Measurements from ENCODE around the gene KRT23.
"Not testable (repeated sequence)": the region's sequence is repeated elsewhere in the genome, so short reads cannot be mapped to it uniquely, and the experiment has no call there.

The KRT23 gene

GRCh38 chr17:40936437-40936971 is 942 bp downstream of the KRT23 start:
- H3K9me3 Mint-ChIP-seq, result no peaks in the 10 kb centered on the region
- no peak overlapping the region for H3K4me3 Mint-ChIP-seq
- H3K27ac Mint-ChIP-seq, result no peak overlapping the region
- H3K27me3 Mint-ChIP-seq (ENCODE audit: low read depth), result peaks cover 14% of the 10 kb centered on the region
- no peaks in the 10 kb centered on the region for H3K36me3 Mint-ChIP-seq (ENCODE audit: low read depth)
- H3K4me1 Mint-ChIP-seq (ENCODE audit: low read depth), result no peaks in the 10 kb centered on the region

GRCh38 chr17:40935624-40936023 is 1.8 kb downstream of the KRT23 start:
- Mint-ChIP-seq H3K4me3 (no peak overlapping the region), H3K36me3 (ENCODE audit: low read depth) (no peaks in the 10 kb centered on the region), H3K4me1 (ENCODE audit: low read depth) (no peaks in the 10 kb centered on the region), H3K27me3 (ENCODE audit: low read depth) (peaks cover 14% of the 10 kb centered on the region), H3K9me3 (no peaks in the 10 kb centered on the region), H3K27ac (no peak overlapping the region)

GRCh38 chr17:40932608-40933007 is 4.8 kb downstream of the KRT23 start:
- no peaks in the 10 kb centered on the region for H3K9me3 Mint-ChIP-seq
- no peak overlapping the region for H3K27ac Mint-ChIP-seq
- no peaks in the 10 kb centered on the region for H3K36me3 Mint-ChIP-seq (ENCODE audit: low read depth)
- no peak overlapping the region for H3K4me3 Mint-ChIP-seq
- peaks cover 25% of the 10 kb centered on the region for H3K27me3 Mint-ChIP-seq (ENCODE audit: low read depth)
- no peaks in the 10 kb centered on the region for H3K4me1 Mint-ChIP-seq (ENCODE audit: low read depth)

GRCh38 chr17:40931311-40931710 is 6.1 kb downstream of the KRT23 start:
- H3K36me3 Mint-ChIP-seq (ENCODE audit: low read depth), result no peaks in the 10 kb centered on the region
- no peak overlapping the region for H3K27ac Mint-ChIP-seq
- H3K27me3 Mint-ChIP-seq (ENCODE audit: low read depth), result peaks cover 33% of the 10 kb centered on the region
- no peaks in the 10 kb centered on the region for H3K4me1 Mint-ChIP-seq (ENCODE audit: low read depth)
- no peaks in the 10 kb centered on the region for H3K9me3 Mint-ChIP-seq
- no peak overlapping the region for H3K4me3 Mint-ChIP-seq

- Mint-ChIP-seq H3K9me3 (no peaks in the 10 kb centered on the region), H3K4me1 (ENCODE audit: low read depth) (no peaks in the 10 kb centered on the region), H3K27me3 (ENCODE audit: low read depth) (peaks cover 30% of the 10 kb centered on the region), H3K27ac (no peak overlapping the region), H3K4me3 (no peak overlapping the region), H3K36me3 (ENCODE audit: low read depth) (no peaks in the 10 kb centered on the region)
These were observed 11.1 kb downstream of the KRT23 start for GRCh38 chr17:40926341-40926740.

GRCh38 chr17:40922239-40922638 is 15.2 kb downstream of the KRT23 start:
- Mint-ChIP-seq H3K27ac (no peak overlapping the region), H3K36me3 (ENCODE audit: low read depth) (no peaks in the 10 kb centered on the region), H3K27me3 (ENCODE audit: low read depth) (peaks cover 26% of the 10 kb centered on the region), H3K4me3 (no peak overlapping the region), H3K4me1 (ENCODE audit: low read depth) (peaks cover 1% of the 10 kb centered on the region), H3K9me3 (no peaks in the 10 kb centered on the region)

GRCh38 chr17:40921026-40921425 is 16.4 kb downstream of the KRT23 start:
- H3K4me3 Mint-ChIP-seq, result no peak overlapping the region
- H3K27me3 Mint-ChIP-seq (ENCODE audit: low read depth), result peaks cover 17% of the 10 kb centered on the region
- H3K9me3 Mint-ChIP-seq, result no peaks in the 10 kb centered on the region
- H3K4me1 Mint-ChIP-seq (ENCODE audit: low read depth), result peaks cover 1% of the 10 kb centered on the region
- H3K36me3 Mint-ChIP-seq (ENCODE audit: low read depth), result no peaks in the 10 kb centered on the region
- no peak overlapping the region for H3K27ac Mint-ChIP-seq

GRCh38 chr17:40917116-40917515 is 20.3 kb downstream of the KRT23 start:
- not testable (repeated sequence) for H3K4me3 Mint-ChIP-seq; H3K4me1 Mint-ChIP-seq (ENCODE audit: low read depth); H3K27ac Mint-ChIP-seq; H3K36me3 Mint-ChIP-seq (ENCODE audit: low read depth); H3K9me3 Mint-ChIP-seq
- H3K27me3 Mint-ChIP-seq (ENCODE audit: low read depth), result peaks cover 15% of the 10 kb centered on the region

GRCh38 chr17:40916366-40916765 is 21.1 kb downstream of the KRT23 start:
- Mint-ChIP-seq H3K9me3 (no peaks in the 10 kb centered on the region), H3K27ac (no peak overlapping the region), H3K36me3 (ENCODE audit: low read depth) (no peaks in the 10 kb centered on the region), H3K4me1 (ENCODE audit: low read depth) (peaks cover 3% of the 10 kb centered on the region), H3K4me3 (no peak overlapping the region), H3K27me3 (ENCODE audit: low read depth) (peaks cover 15% of the 10 kb centered on the region)

GRCh38 chr17:40915721-40916256 is 21.7 kb downstream of the KRT23 start:
- Mint-ChIP-seq H3K27ac (no peak overlapping the region), H3K36me3 (ENCODE audit: low read depth) (no peaks in the 10 kb centered on the region), H3K9me3 (no peaks in the 10 kb centered on the region), H3K4me3 (no peak overlapping the region), H3K27me3 (ENCODE audit: low read depth) (peaks cover 15% of the 10 kb centered on the region), H3K4me1 (ENCODE audit: low read depth) (peaks cover 2% of the 10 kb centered on the region)

GRCh38 chr17:40915199-40915661 is 22.2 kb downstream of the KRT23 start:
- H3K27me3 Mint-ChIP-seq (ENCODE audit: low read depth), result peaks cover 17% of the 10 kb centered on the region
- no peaks in the 10 kb centered on the region for H3K9me3 Mint-ChIP-seq
- no peaks in the 10 kb centered on the region for H3K36me3 Mint-ChIP-seq (ENCODE audit: low read depth)
- H3K4me1 Mint-ChIP-seq (ENCODE audit: low read depth), result peaks cover 2% of the 10 kb centered on the region
- no peak overlapping the region for H3K27ac Mint-ChIP-seq
- H3K4me3 Mint-ChIP-seq, result no peak overlapping the region

GRCh38 chr17:40914075-40914855 is 23.2 kb downstream of the KRT23 start:
- peaks cover 2% of the 10 kb centered on the region for H3K4me1 Mint-ChIP-seq (ENCODE audit: low read depth)
- no peak overlapping the region for H3K27ac Mint-ChIP-seq
- H3K36me3 Mint-ChIP-seq (ENCODE audit: low read depth), result no peaks in the 10 kb centered on the region
- H3K4me3 Mint-ChIP-seq, result no peak overlapping the region
- peaks cover 20% of the 10 kb centered on the region for H3K27me3 Mint-ChIP-seq (ENCODE audit: low read depth)
- H3K9me3 Mint-ChIP-seq, result no peaks in the 10 kb centered on the region

GRCh38 chr17:40912486-40913210 is 24.8 kb downstream of the KRT23 start:
- no peaks in the 10 kb centered on the region for H3K9me3 Mint-ChIP-seq
- H3K36me3 Mint-ChIP-seq (ENCODE audit: low read depth), result no peaks in the 10 kb centered on the region
- no peak overlapping the region for H3K4me3 Mint-ChIP-seq
- peaks cover 2% of the 10 kb centered on the region for H3K4me1 Mint-ChIP-seq (ENCODE audit: low read depth)
- H3K27me3 Mint-ChIP-seq (ENCODE audit: low read depth), result peaks cover 32% of the 10 kb centered on the region
- no peak overlapping the region for H3K27ac Mint-ChIP-seq

- Mint-ChIP-seq H3K36me3 (ENCODE audit: low read depth) (no peaks in the 10 kb centered on the region), H3K27ac (no peak overlapping the region), H3K27me3 (ENCODE audit: low read depth) (peaks cover 40% of the 10 kb centered on the region), H3K4me3 (no peak overlapping the region), H3K4me1 (ENCODE audit: low read depth) (peaks cover 2% of the 10 kb centered on the region), H3K9me3 (no peaks in the 10 kb centered on the region)
These were observed 27.0 kb downstream of the KRT23 start for GRCh38 chr17:40910441-40910841.

GRCh38 chr17:40909755-40910154 is 27.7 kb downstream of the KRT23 start:
- Mint-ChIP-seq H3K27me3 (ENCODE audit: low read depth) (peaks cover 36% of the 10 kb centered on the region), H3K4me3 (no peak overlapping the region), H3K36me3 (ENCODE audit: low read depth) (no peaks in the 10 kb centered on the region), H3K4me1 (ENCODE audit: low read depth) (no peaks in the 10 kb centered on the region), H3K9me3 (no peaks in the 10 kb centered on the region), H3K27ac (no peak overlapping the region)
